ENCODE results near the gene NEGR1. TPM values are rescaled to one million over a fixed set of nuclear protein-coding genes. Genes with fewer than 3 reads are reported as not detected.

Gene NEGR1
- total RNA-seq, 4 donors from 2014 or later: 7.0 to 10.0 (median 8.1) TPM

DNA sequence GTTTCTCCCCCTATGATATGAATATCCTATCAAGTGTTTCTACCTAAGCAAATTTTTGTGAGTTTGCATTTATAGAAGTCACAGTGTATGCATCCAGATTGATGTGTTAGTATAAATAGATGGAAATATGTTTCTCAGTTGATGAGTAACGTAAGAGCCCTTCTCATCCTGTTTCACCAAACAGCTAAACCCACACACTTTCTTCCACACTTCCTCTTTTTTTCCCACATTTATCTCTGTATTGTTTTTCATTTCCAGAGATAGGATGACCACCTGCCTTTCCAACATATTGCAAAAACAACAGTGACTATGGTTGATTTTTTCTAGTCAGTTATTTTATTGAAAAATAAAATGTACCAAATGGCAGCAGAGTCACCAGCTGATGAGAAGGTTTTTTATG is 490.1 kb downstream of the NEGR1 start:
- Histone ChIP-seq H3K9me3 (no peaks in the 10 kb centered on the region), H3K4me3 (no peak overlapping the region), H3K27me3 (no peaks in the 10 kb centered on the region), H3K4me1 (no peaks in the 10 kb centered on the region), H3K27ac (no peak overlapping the region), H3K36me3 (no peaks in the 10 kb centered on the region)
- in situ Hi-C loops (cut with MboI; ENCODE audit: low pct_ligation_motif_present in 1 of 4, low pct_unique_long_range_greater_than_20kb in 1 of 4, low sequenced_read_pairs in 3 of 4): no loop called here
- TF ChIP-seq POLR2A (IDR thresholded peaks at IDR 0.05): no peak
- TF ChIP-seq, protein P1, sequence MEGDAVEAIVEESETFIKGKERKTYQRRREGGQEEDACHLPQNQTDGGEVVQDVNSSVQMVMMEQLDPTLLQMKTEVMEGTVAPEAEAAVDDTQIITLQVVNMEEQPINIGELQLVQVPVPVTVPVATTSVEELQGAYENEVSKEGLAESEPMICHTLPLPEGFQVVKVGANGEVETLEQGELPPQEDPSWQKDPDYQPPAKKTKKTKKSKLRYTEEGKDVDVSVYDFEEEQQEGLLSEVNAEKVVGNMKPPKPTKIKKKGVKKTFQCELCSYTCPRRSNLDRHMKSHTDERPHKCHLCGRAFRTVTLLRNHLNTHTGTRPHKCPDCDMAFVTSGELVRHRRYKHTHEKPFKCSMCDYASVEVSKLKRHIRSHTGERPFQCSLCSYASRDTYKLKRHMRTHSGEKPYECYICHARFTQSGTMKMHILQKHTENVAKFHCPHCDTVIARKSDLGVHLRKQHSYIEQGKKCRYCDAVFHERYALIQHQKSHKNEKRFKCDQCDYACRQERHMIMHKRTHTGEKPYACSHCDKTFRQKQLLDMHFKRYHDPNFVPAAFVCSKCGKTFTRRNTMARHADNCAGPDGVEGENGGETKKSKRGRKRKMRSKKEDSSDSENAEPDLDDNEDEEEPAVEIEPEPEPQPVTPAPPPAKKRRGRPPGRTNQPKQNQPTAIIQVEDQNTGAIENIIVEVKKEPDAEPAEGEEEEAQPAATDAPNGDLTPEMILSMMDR (IDR thresholded peaks at IDR 0.05): no peak
- no peak for TF ChIP-seq EP300 (IDR thresholded peaks at IDR 0.05; ENCODE audit: low read depth)
- TF ChIP-seq POLR2AphosphoS5 (IDR thresholded peaks at IDR 0.05): no peak
- intact Hi-C loops (cut with DNase I; ENCODE audit: low total_unique reads): no loop called here
- no peak for DNase-seq
- 40 to 59% methylated on average over 1 of the region's 1 CpG for WGBS, 2 donors (ENCODE audit: low coverage in 1 of 2)

DNA sequence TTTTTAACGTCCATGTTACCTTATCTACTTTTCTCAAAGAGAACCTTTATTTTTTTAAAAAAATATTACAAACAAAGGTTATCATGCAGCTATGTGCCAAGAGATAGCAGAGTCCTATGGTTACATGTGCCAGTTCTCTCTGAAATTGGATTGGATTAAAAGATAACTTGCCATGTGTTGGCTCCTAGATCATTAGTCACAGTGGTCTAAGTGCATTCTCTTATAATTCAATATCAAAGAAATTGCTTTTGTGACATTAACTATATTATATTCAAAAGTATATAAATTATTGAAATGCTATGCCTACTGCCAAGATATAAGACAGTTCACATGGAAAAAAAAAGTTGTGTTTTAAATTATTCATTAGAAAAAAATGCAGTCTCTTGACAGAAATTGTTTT is 494.2 kb downstream of the NEGR1 start:
- no peaks in the 10 kb centered on the region for H3K27me3 ChIP-seq
- H3K4me3 ChIP-seq: no peak overlapping the region
- no peaks in the 10 kb centered on the region for H3K9me3 ChIP-seq
- TF ChIP-seq POLR2A (IDR thresholded peaks at IDR 0.05): no peak
- TF ChIP-seq, protein P1 (IDR thresholded peaks at IDR 0.05): no peak
- TF ChIP-seq POLR2AphosphoS5 (IDR thresholded peaks at IDR 0.05): no peak
- TF ChIP-seq EP300 (IDR thresholded peaks at IDR 0.05; ENCODE audit: low read depth): no peak
- in situ Hi-C loops (cut with MboI; ENCODE audit: low pct_ligation_motif_present in 1 of 4, low pct_unique_long_range_greater_than_20kb in 1 of 4, low sequenced_read_pairs in 3 of 4) (no loop called here), intact Hi-C loops (cut with DNase I; ENCODE audit: low total_unique reads) (no loop called here)
- H3K27ac ChIP-seq: no peak overlapping the region
- no peaks in the 10 kb centered on the region for H3K36me3 ChIP-seq
- no peak for DNase-seq
- 79 to 94% methylated on average over 1 of the region's 1 CpG for WGBS, 2 donors (ENCODE audit: low coverage in 1 of 2)
- peaks cover 0 to 11% (median 2%) of the 10 kb centered on the region in 4 donors for H3K4me1 ChIP-seq

- Histone ChIP-seq H3K27ac (no peak overlapping the region), H3K4me3 (no peak overlapping the region), H3K9me3 (no peaks in the 10 kb centered on the region), H3K4me1 (peaks cover 0 to 15% (median 2%) of the 10 kb centered on the region in 4 donors), H3K36me3 (no peaks in the 10 kb centered on the region), H3K27me3 (no peaks in the 10 kb centered on the region)
- 82 to 90% methylated on average over 1 of the region's 1 CpG for WGBS, 2 donors (ENCODE audit: low coverage in 1 of 2)
- TF ChIP-seq, protein P1 (IDR thresholded peaks at IDR 0.05): no peak
- TF ChIP-seq POLR2A (IDR thresholded peaks at IDR 0.05): no peak
- no peak for TF ChIP-seq POLR2AphosphoS5 (IDR thresholded peaks at IDR 0.05)
- TF ChIP-seq EP300 (IDR thresholded peaks at IDR 0.05; ENCODE audit: low read depth): no peak
- intact Hi-C loops (cut with DNase I; ENCODE audit: low total_unique reads) (no loop called here), in situ Hi-C loops (cut with MboI; ENCODE audit: low pct_ligation_motif_present in 1 of 4, low pct_unique_long_range_greater_than_20kb in 1 of 4, low sequenced_read_pairs in 3 of 4) (no loop called here)
- DNase-seq: no peak
Measured at GRCh38 chr1:71787699-71788098, 494.6 kb downstream of the NEGR1 start.

DNA sequence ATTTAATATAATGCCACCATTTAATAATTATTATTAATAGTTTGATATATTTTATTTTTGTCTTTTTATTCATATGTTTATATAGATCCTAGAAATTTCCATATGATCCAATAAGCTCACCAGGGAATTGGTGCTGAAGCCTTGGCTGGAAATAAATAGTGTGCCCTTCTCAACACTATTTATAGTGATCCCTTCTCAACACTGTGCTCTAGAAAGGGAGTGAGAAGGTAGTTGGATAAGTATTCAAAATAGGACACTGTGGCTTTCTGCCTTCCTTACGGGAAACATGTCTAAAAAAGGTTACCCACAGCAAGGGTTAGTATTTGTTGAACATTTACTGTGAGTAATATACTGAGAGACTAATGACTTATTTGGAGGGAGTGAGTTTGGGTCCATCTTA is 496.1 kb downstream of the NEGR1 start:
- Histone ChIP-seq H3K9me3 (no peaks in the 10 kb centered on the region), H3K4me3 (no peak overlapping the region), H3K27ac (no peak overlapping the region), H3K4me1 (peaks cover 0 to 21% (median 2%) of the 10 kb centered on the region in 4 donors), H3K27me3 (no peaks in the 10 kb centered on the region), H3K36me3 (no peaks in the 10 kb centered on the region)
- no peak for DNase-seq
- in situ Hi-C loops (cut with MboI; ENCODE audit: low pct_ligation_motif_present in 1 of 4, low pct_unique_long_range_greater_than_20kb in 1 of 4, low sequenced_read_pairs in 3 of 4): no loop called here
- TF ChIP-seq EP300 (IDR thresholded peaks at IDR 0.05; ENCODE audit: low read depth) (no peak), POLR2A (IDR thresholded peaks at IDR 0.05) (no peak), POLR2AphosphoS5 (IDR thresholded peaks at IDR 0.05) (no peak)
- TF ChIP-seq, protein P1 (IDR thresholded peaks at IDR 0.05): no peak
- intact Hi-C loops (cut with DNase I; ENCODE audit: low total_unique reads): no loop called here
- WGBS, 2 donors (ENCODE audit: low coverage in 1 of 2): 72 to 100% methylated on average over 1 of the region's 1 CpG

Data from transverse colon (tissue), 4 donors.